Measurements from ENCODE around the gene FBP1.

Gene FBP1

DNA sequence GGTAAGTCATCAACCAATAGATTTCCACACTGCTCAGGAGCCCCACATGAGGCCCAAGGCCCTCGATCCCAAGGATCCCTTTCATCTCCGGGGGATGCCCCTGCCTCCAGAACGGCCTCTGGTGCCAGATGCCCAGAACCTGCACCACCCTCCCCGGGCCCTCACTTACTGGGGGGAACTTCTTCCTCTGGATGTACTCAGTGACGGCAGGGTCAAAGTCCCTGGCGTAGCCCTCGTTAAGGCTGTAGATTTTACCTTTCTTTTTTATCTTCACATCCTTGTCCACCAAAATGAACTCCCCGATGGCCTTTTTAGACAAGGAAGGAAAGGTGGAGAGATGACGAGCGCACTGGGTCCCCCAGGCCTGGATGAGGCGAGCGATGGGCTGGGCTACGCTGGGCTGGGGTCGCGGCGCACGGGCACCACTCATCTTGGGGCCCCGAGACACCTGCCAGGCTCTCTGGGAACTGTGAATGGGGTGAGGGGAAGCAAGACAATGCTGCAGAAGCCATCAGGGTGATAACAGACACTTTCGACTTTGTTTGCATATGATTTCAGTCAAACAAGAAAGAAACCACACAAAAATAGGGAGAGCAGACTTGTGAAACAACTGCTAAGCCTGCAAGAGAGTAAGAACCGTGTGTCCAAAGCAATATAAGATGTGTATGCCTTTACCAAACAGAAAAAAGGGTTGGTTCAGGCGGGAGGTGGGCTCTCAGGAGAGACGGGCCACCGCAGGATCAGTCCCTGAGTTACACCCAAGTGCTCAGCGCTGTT is 32.5 kb downstream of the FBP1 start:
- TF ChIP-seq, protein P1, sequence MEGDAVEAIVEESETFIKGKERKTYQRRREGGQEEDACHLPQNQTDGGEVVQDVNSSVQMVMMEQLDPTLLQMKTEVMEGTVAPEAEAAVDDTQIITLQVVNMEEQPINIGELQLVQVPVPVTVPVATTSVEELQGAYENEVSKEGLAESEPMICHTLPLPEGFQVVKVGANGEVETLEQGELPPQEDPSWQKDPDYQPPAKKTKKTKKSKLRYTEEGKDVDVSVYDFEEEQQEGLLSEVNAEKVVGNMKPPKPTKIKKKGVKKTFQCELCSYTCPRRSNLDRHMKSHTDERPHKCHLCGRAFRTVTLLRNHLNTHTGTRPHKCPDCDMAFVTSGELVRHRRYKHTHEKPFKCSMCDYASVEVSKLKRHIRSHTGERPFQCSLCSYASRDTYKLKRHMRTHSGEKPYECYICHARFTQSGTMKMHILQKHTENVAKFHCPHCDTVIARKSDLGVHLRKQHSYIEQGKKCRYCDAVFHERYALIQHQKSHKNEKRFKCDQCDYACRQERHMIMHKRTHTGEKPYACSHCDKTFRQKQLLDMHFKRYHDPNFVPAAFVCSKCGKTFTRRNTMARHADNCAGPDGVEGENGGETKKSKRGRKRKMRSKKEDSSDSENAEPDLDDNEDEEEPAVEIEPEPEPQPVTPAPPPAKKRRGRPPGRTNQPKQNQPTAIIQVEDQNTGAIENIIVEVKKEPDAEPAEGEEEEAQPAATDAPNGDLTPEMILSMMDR (conservative IDR thresholded peaks at IDR 0.05; ENCODE audit: low read depth, low read length), result no peak
- no peak overlapping the region for H3K4me3 ChIP-seq (ENCODE audit: low read depth, low read length)
- DNase-seq (ENCODE audit: low read depth), result no peak

DNA sequence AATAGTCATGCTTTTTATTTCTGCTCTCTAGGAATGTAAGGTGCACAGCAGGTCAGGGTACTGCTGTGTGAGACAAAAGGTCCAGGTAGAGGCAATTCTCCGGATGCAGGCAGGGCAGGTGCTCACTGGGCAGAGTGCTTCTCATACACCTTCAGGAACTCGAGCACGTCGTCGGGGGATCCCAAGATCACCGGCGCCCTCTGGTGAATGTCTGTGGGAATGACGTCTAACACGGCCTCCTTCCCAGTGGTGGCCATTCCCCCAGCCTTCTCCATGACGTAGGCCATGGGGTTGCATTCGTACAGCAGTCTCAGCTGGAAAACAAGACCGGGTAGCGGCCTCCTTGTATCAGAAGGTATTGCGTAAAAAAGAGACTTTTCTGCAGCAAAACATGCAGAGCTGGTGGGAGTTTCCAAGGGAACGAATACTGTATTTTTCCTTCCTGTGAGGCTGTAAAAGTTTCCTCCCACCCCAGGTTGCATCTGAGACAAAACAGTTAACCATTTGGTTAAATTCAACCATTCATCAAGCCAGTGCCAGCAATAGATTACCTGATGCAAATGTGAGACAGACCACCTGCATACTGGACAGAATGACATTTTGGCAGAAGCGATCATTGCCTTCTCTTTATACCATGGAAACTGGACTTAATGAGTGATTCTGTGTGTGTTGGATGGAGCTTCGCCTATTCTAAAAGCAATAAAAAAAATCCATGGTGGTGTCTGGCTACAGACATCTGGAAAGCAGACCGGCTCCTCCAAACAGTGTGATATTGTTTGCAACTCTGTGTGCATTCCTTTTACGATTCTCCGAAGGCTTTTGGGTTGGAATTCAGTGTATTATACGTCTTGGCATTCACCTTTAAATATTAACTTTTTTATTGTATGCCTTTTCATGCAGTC is 35.8 kb downstream of the FBP1 start:
- TF ChIP-seq, protein P1 (conservative IDR thresholded peaks at IDR 0.05; ENCODE audit: low read depth, low read length), result peak; percentile 87
- no peak overlapping the region for H3K4me3 ChIP-seq (ENCODE audit: low read depth, low read length)
- DNase-seq (ENCODE audit: low read depth), result peak; percentile 89

DNA sequence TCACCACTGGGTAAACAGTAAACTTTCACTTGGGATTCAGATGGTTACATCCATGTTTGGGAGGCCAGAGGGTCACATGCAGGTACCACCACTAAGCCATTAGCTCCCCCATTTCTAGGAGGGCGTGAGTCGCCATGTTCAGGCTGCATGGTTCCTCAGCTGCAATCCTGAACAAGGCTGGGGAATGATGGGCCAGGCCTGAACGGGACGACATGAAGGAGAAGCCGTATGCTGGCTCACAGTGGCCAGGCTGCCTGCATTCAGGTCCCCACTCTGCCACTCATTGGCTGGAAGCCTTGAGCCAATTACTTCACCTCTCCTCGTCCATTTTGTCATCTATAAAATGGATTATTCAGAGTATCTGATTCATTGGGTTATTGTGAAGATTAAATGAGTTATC is 36.7 kb downstream of the FBP1 start:
- H3K4me3 ChIP-seq (ENCODE audit: low read depth, low read length), result no peak overlapping the region
- DNase-seq (ENCODE audit: low read depth), result no peak
- TF ChIP-seq, protein P1 (conservative IDR thresholded peaks at IDR 0.05; ENCODE audit: low read depth, low read length), result no peak

- H3K4me3 ChIP-seq (ENCODE audit: low read depth, low read length), result no peak overlapping the region
- no peak for DNase-seq (ENCODE audit: low read depth)
- TF ChIP-seq, protein P1 (conservative IDR thresholded peaks at IDR 0.05; ENCODE audit: low read depth, low read length), result no peak
These were observed 38.6 kb downstream of the FBP1 start for GRCh38 chr9:94600715-94601114.

- TF ChIP-seq, protein P1 (conservative IDR thresholded peaks at IDR 0.05; ENCODE audit: low read depth, low read length), result no peak
- no peak for DNase-seq (ENCODE audit: low read depth)
- no peak overlapping the region for H3K4me3 ChIP-seq (ENCODE audit: low read depth, low read length)
These were observed 39.1 kb downstream of the FBP1 start for GRCh38 chr9:94600258-94600657.

GRCh38 chr9:94599102-94599501 is 40.2 kb downstream of the FBP1 start:
- TF ChIP-seq, protein P1 (conservative IDR thresholded peaks at IDR 0.05; ENCODE audit: low read depth, low read length), result no peak
- no peak overlapping the region for H3K4me3 ChIP-seq (ENCODE audit: low read depth, low read length)
- no peak for DNase-seq (ENCODE audit: low read depth)
